Neural cell (in vitro differentiated cells): ENCODE results near the gene UNC119B. TPM values are rescaled to one million over a fixed set of nuclear protein-coding genes. Genes with fewer than 3 reads are reported as not detected.

Source experiments
- H2AFZ ChIP-seq: fragments of 200-600, 300-800 bp; sonication (generic), shearing (Covaris generic); 2 replicates; pipeline ENCODE4 v1.6.0; 2014; ENCODE audit warnings: low read depth, mild to moderate bottlenecking, antibody characterized with exemption, low read length, moderate library complexity
- H3F3A ChIP-seq: fragments of 200-600 bp; shearing (Covaris generic); 2 replicates; pipeline ENCODE4 v1.6.1; 2016; ENCODE audit warnings: mild to moderate bottlenecking, moderate library complexity, mixed read lengths, antibody characterized with exemption, low read length; ENCODE audit not compliant: insufficient read depth, poor library complexity, severe bottlenecking
- H3K27ac ChIP-seq: fragments of 200-600, 300-800 bp; sonication (generic), shearing (Covaris generic); 2 replicates; pipeline ENCODE4 v1.5.1; 2014; ENCODE audit warnings: mild to moderate bottlenecking, low read length, moderate library complexity
- H3K27me3 ChIP-seq: fragments of 300-800, 200-600 bp; sonication (generic), shearing (Covaris generic); 2 replicates; pipeline ENCODE4 v1.6.0; 2014; ENCODE audit warnings: mild to moderate bottlenecking, low read depth, low read length, moderate library complexity; ENCODE audit not compliant: insufficient read depth
- H3K36me3 ChIP-seq: fragments of 300-800, 200-600 bp; sonication (generic), shearing (Covaris generic); 2 replicates; pipeline ENCODE4 v1.5.1; 2014; ENCODE audit warnings: mild to moderate bottlenecking, antibody characterized with exemption, low read length, moderate library complexity; ENCODE audit not compliant: insufficient read depth
- H3K4me2 ChIP-seq: fragments of 300-800, 200-600 bp; sonication (generic), shearing (Covaris generic); 2 replicates; pipeline ENCODE4 v1.6.0; 2014; ENCODE audit warnings: mild to moderate bottlenecking, low read length
- H3K4me3 ChIP-seq: fragments of 300-800, 200-600 bp; sonication (generic), shearing (Covaris generic); 2 replicates; pipeline ENCODE4 v1.5.1; 2014; ENCODE audit warnings: mild to moderate bottlenecking, low read length, moderate library complexity
- H3K79me2 ChIP-seq: fragments of 200-600 bp; shearing (Covaris generic); replicated peaks from 2 replicates; pipeline ENCODE4 v1.6.0; 2014; ENCODE audit warnings: mild to moderate bottlenecking, low read length, moderate library complexity; ENCODE audit not compliant: insufficient read depth
- H3K9ac ChIP-seq: fragments of 300-800, 200-600 bp; sonication (generic), shearing (Covaris generic); 2 replicates; pipeline ENCODE4 v1.6.1; 2016; ENCODE audit warnings: mild to moderate bottlenecking, low read length, mixed read lengths
- H3K9me2 ChIP-seq: fragments of 200-600 bp; shearing (Covaris generic); 2 replicates; pipeline ENCODE4 v1.6.1; 2016; ENCODE audit warnings: mild to moderate bottlenecking, low read length, mixed read lengths; ENCODE audit not compliant: insufficient read depth
- H3K9me3 ChIP-seq: fragments of 200-600, 300-800 bp; sonication (generic), shearing (Covaris generic); 2 replicates; pipeline ENCODE4 v1.6.1; 2016; ENCODE audit warnings: mild to moderate bottlenecking, mixed run types, low read length, moderate library complexity, mixed read lengths
- H4K20me1 ChIP-seq: fragments of 200-600 bp; shearing (Covaris generic); 2 replicates; pipeline ENCODE4 v1.6.1; 2016; ENCODE audit warnings: mild to moderate bottlenecking, mixed run types; ENCODE audit not compliant: insufficient read depth
- CTCF ChIP-seq: fragments of 450-650 bp; IDR thresholded peaks from 2 replicates; pipeline ENCODE4 v1.5.1; 2014; ENCODE audit warnings: antibody characterized with exemption, mild to moderate bottlenecking, moderate library complexity; ENCODE audit not compliant: poor library complexity, severe bottlenecking
- EP300 ChIP-seq: fragments of 450-650 bp; conservative IDR thresholded peaks from 2 replicates; pipeline ENCODE4 v1.6.1; 2014; ENCODE audit warnings: antibody characterized with exemption, mild to moderate bottlenecking, moderate library complexity; ENCODE audit not compliant: poor library complexity, severe bottlenecking
- EZH2 ChIP-seq: fragments of 200-600, 300-800 bp; shearing (Covaris generic), sonication (generic); IDR thresholded peaks from 2 replicates; pipeline ENCODE4 v1.6.1; 2014; ENCODE audit warnings: antibody characterized with exemption, low read length, borderline replicate concordance, mild to moderate bottlenecking; ENCODE audit not compliant: insufficient read depth, poor library complexity, severe bottlenecking
- MXI1 ChIP-seq: fragments of 450-650 bp; conservative IDR thresholded peaks from 2 replicates; pipeline ENCODE4 v1.6.1; 2014; ENCODE audit warnings: antibody characterized with exemption, mild to moderate bottlenecking; ENCODE audit not compliant: poor library complexity, severe bottlenecking
- POLR2AphosphoS5 ChIP-seq: IDR thresholded peaks from 2 replicates; pipeline ENCODE4 v1.6.1; 2012
- RAD21 ChIP-seq: fragments of 450-650 bp; conservative IDR thresholded peaks from 2 replicates; pipeline ENCODE4 v1.6.1; 2014; ENCODE audit warnings: antibody characterized with exemption, mild to moderate bottlenecking, moderate library complexity
- SMC3 ChIP-seq: fragments of 450-650 bp; conservative IDR thresholded peaks from 2 replicates; pipeline ENCODE4 v1.6.1; 2014; ENCODE audit warnings: antibody characterized with exemption, mild to moderate bottlenecking, moderate library complexity; ENCODE audit not compliant: poor library complexity
- TAF1 ChIP-seq: IDR thresholded peaks from 2 replicates; pipeline ENCODE4 v1.6.1; 2012; ENCODE audit warnings: low read depth
- polyA plus RNA-seq: library from polyadenylated mRNA; depleted of rRNA; stranded (reverse); fragments of >200 nt; gene quantifications from 2 replicates; pipeline ENCODE4 v1.2.3, GENCODE V29; 2014
- TF ChIP-seq, protein P1 (sequence below): IDR thresholded peaks from 2 replicates; pipeline ENCODE4 v1.6.1; 2012; ENCODE audit warnings: borderline replicate concordance

Gene UNC119B
- polyA plus RNA-seq, 1 donor from 2014 or later: 17.3 TPM

GRCh38 chr12:120739031-120739762, 28.9 kb downstream of the UNC119B start:
- H3K79me2 ChIP-seq: no peaks in the 10 kb centered on the region
- no peak overlapping the region for H3K9ac ChIP-seq
- no peaks in the 10 kb centered on the region for H3K27me3 ChIP-seq
- TF ChIP-seq, protein P1, sequence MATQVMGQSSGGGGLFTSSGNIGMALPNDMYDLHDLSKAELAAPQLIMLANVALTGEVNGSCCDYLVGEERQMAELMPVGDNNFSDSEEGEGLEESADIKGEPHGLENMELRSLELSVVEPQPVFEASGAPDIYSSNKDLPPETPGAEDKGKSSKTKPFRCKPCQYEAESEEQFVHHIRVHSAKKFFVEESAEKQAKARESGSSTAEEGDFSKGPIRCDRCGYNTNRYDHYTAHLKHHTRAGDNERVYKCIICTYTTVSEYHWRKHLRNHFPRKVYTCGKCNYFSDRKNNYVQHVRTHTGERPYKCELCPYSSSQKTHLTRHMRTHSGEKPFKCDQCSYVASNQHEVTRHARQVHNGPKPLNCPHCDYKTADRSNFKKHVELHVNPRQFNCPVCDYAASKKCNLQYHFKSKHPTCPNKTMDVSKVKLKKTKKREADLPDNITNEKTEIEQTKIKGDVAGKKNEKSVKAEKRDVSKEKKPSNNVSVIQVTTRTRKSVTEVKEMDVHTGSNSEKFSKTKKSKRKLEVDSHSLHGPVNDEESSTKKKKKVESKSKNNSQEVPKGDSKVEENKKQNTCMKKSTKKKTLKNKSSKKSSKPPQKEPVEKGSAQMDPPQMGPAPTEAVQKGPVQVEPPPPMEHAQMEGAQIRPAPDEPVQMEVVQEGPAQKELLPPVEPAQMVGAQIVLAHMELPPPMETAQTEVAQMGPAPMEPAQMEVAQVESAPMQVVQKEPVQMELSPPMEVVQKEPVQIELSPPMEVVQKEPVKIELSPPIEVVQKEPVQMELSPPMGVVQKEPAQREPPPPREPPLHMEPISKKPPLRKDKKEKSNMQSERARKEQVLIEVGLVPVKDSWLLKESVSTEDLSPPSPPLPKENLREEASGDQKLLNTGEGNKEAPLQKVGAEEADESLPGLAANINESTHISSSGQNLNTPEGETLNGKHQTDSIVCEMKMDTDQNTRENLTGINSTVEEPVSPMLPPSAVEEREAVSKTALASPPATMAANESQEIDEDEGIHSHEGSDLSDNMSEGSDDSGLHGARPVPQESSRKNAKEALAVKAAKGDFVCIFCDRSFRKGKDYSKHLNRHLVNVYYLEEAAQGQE: no peak
- TF ChIP-seq POLR2AphosphoS5 (no peak), TAF1 (no peak), EZH2 (no peak), RAD21 (no peak), EP300 (no peak)
- H3K9me2 ChIP-seq: no peaks in the 10 kb centered on the region
- H2AFZ ChIP-seq: no peak overlapping the region
- H4K20me1 ChIP-seq: no peaks in the 10 kb centered on the region
- H3K36me3 ChIP-seq: no peaks in the 10 kb centered on the region
- no peaks in the 10 kb centered on the region for H3F3A ChIP-seq
- H3K4me3 ChIP-seq: no peak overlapping the region
- H3K27ac ChIP-seq: no peak overlapping the region
- H3K4me2 ChIP-seq: no peak overlapping the region
- H3K9me3 ChIP-seq: no peaks in the 10 kb centered on the region

DNA sequence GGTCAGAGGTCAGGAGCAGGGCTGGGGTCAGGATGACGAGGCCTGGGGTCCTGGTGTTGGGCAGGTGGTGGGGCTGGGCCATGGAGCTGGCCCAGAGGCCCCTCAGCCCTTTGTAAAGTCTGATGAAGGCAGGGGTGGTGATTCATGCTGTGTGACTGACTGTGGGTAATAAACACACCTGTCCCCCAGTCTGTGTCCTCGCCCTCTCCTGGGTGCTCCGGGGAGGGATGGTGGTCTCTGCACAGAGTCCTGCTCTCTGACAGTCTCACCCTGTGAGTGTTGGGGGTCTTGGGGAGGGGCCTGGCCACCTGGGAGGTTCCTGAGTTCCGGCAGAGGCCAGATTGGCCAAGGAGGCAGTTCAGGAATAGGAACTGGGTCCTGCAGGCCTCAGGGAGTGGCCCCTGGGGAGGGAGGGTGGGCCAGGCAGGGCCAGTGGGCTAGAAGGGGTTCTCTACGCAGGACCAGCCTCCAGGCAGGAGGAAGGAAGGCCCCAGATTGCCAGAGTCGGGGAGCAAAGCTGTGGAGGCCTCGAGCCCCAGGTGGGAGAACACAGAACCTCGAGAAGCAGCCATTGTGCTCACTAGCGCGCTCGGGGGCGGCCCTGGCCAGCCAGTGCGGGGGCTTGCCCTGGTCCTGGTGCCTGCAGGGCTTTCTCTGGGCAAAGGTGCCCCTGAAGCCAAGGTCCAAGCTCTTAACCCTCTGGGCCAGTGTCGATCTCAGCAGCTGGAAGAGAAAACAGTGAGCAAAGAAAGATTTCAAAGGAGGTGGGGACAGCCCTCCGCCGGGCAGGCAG, 29.8 kb downstream of the UNC119B start:
- H3K4me2 ChIP-seq: no peak overlapping the region
- no peak overlapping the region for H2AFZ ChIP-seq
- H3K9me3 ChIP-seq: no peaks in the 10 kb centered on the region
- no peaks in the 10 kb centered on the region for H3K36me3 ChIP-seq
- H4K20me1 ChIP-seq: no peaks in the 10 kb centered on the region
- TF ChIP-seq SMC3: no peak
- no peak for TF ChIP-seq POLR2AphosphoS5
- TF ChIP-seq RAD21: no peak
- TF ChIP-seq, protein P1: no peak
- TF ChIP-seq EZH2: no peak
- TF ChIP-seq TAF1: no peak
- TF ChIP-seq EP300: no peak
- TF ChIP-seq CTCF: no peak
- TF ChIP-seq MXI1: no peak
- H3K27ac ChIP-seq: no peak overlapping the region
- H3K79me2 ChIP-seq: no peaks in the 10 kb centered on the region
- no peaks in the 10 kb centered on the region for H3F3A ChIP-seq
- no peaks in the 10 kb centered on the region for H3K27me3 ChIP-seq
- H3K9me2 ChIP-seq: no peaks in the 10 kb centered on the region
- H3K4me3 ChIP-seq: no peak overlapping the region
- no peak overlapping the region for H3K9ac ChIP-seq
